Measurements from ENCODE around the gene SLC35E3. TPM values are rescaled to one million over a fixed set of nuclear protein-coding genes. Genes with fewer than 3 reads are reported as not detected.

Gene SLC35E3
- polyA plus RNA-seq, 2 of the 4 experiments (the other 2 are of a cell fraction) = 5.1 to 22.1 TPM

GRCh38 chr12:68792952-68793351 lies 47.0 kb downstream of the SLC35E3 start:
- ATAC-seq = peak; percentile 93 to 98
- 57% methylated on average over 2 of the region's 2 CpGs for WGBS (ENCODE audit: missing lambda C conversion rate)
- Histone ChIP-seq H3K4me2 (no peak overlapping the region), H3K4me3 (no peak overlapping the region), H3K9me3 (no peaks in the 10 kb centered on the region), H3K4me1 (peaks cover 13% of the 10 kb centered on the region), H3K27ac (no peak overlapping the region)
- CTCF ChIA-PET = no interaction called here
- POLR2A ChIA-PET = interaction anchor here (1.0 kb wide), 1 partner anchor 16 kb away, joined by 3 read pairs; no protein-coding TSS in a partner anchor
- DNase-seq (ENCODE audit: low read depth in 1 of 2, low spot score in 1 of 2) = peak; percentile 70 to 81
- FAIRE-seq = no peak
- no peak for TF ChIP-seq USF2 (IDR thresholded peaks at IDR 0.05)
- 0 out of 5 replicates have a peak, but pooled peaks of 1 of the 2 experiments have one; percentile 12 for TF ChIP-seq RAD21 (conservative IDR thresholded peaks at IDR 0.05 in 1 of 2, IDR thresholded peaks at IDR 0.05 in 1 of 2)

- ChIA-PET POLR2A (interaction anchor here (1.0 kb wide), 1 partner anchor 16 kb away, joined by 3 read pairs; no protein-coding TSS in a partner anchor), CTCF (interaction anchor here (4.1 kb wide), 1 partner anchor 15 kb away, joined by 19 read pairs; the partner anchor contains the start of gene MDM2)
- WGBS (ENCODE audit: missing lambda C conversion rate) = 88% methylated on average over 4 of the region's 4 CpGs
- no peak for TF ChIP-seq RCOR1 (IDR thresholded peaks at IDR 0.05; ENCODE audit: low read depth, low read length)
- TF ChIP-seq KDM1A (IDR thresholded peaks at IDR 0.05; ENCODE audit: low read depth) = no peak
- TF ChIP-seq NFE2L2 (conservative IDR thresholded peaks at IDR 0.05; ENCODE audit: low read length) = no peak
- no peak for TF ChIP-seq RNF2 (IDR thresholded peaks at IDR 0.05; ENCODE audit: borderline replicate concordance, low read depth)
- no peak for TF ChIP-seq RAD21 (conservative IDR thresholded peaks at IDR 0.05 in 1 of 2, IDR thresholded peaks at IDR 0.05 in 1 of 2)
- TF ChIP-seq ZSCAN20 (CRISPR knock-in tag; IDR thresholded peaks at IDR 0.05) = no peak
- no peak for TF ChIP-seq PHF8 (IDR thresholded peaks at IDR 0.05; ENCODE audit: borderline replicate concordance, low read depth)
- TF ChIP-seq CEBPB (IDR thresholded peaks at IDR 0.05) = no peak
- no peak for TF ChIP-seq BCL3 (IDR thresholded peaks at IDR 0.05)
- no peak for TF ChIP-seq HOXB13 (CRISPR knock-in tag; IDR thresholded peaks at IDR 0.05; ENCODE audit: low read depth)
- DNase-seq (ENCODE audit: low read depth in 1 of 2, low spot score in 1 of 2) (no peak), ATAC-seq (no peak; a peak in 2 of 6 replicates), FAIRE-seq (no peak)
- H3K4me3 ChIP-seq = no peak overlapping the region
- H3K27ac ChIP-seq = no peak overlapping the region
- H3K4me1 ChIP-seq = peaks cover 8% of the 10 kb centered on the region; the same call in 2 of the 3 replicates
- no peak overlapping the region for H3K4me2 ChIP-seq
- no peaks in the 10 kb centered on the region for H3K9me3 ChIP-seq
These were observed 47.5 kb downstream of the SLC35E3 start for GRCh38 chr12:68793436-68793835.

- H3K27ac ChIP-seq = no peak overlapping the region
- WGBS (ENCODE audit: missing lambda C conversion rate) = 87% methylated on average over 4 of the region's 4 CpGs
- CTCF ChIA-PET = interaction anchor here (4.1 kb wide), 1 partner anchor 14 kb away, joined by 19 read pairs; the partner anchor contains the start of gene MDM2
- ATAC-seq (no peak), DNase-seq (ENCODE audit: low read depth in 1 of 2, low spot score in 1 of 2) (no peak), FAIRE-seq (no peak)
- H3K4me2 ChIP-seq = no peak overlapping the region
- H3K9me3 ChIP-seq = no peaks in the 10 kb centered on the region
- POLR2A ChIA-PET = interaction anchor here (0.8 kb wide), 1 partner anchor 48 kb away, joined by 3 read pairs; the partner anchor contains the start of gene SLC35E3
- 0 out of 3 replicates have a peak, but pooled peaks cover 2% of the 10 kb centered on the region for H3K4me1 ChIP-seq
- H3K4me3 ChIP-seq = no peak overlapping the region
- no peak for TF ChIP-seq KDM1A (IDR thresholded peaks at IDR 0.05; ENCODE audit: low read depth)
- TF ChIP-seq ATOH8 (CRISPR knock-in tag; IDR thresholded peaks at IDR 0.05; ENCODE audit: low read depth) = no peak
- no peak for TF ChIP-seq MAX (IDR thresholded peaks at IDR 0.05)
- TF ChIP-seq RNF2 (IDR thresholded peaks at IDR 0.05; ENCODE audit: borderline replicate concordance, low read depth) = no peak
- no peak for TF ChIP-seq NPAS2 (CRISPR knock-in tag; IDR thresholded peaks at IDR 0.05; ENCODE audit: borderline replicate concordance)
- no peak for TF ChIP-seq RARB (CRISPR knock-in tag; IDR thresholded peaks at IDR 0.05)
- no peak for TF ChIP-seq ZFP36 (IDR thresholded peaks at IDR 0.05; ENCODE audit: borderline replicate concordance, partially characterized antibody)
- TF ChIP-seq SMC3 (IDR thresholded peaks at IDR 0.05) = no peak
- no peak for TF ChIP-seq NFE2L2 (conservative IDR thresholded peaks at IDR 0.05; ENCODE audit: low read length)
- no peak for TF ChIP-seq JUN (IDR thresholded peaks at IDR 0.05)
- TF ChIP-seq HMGXB4 (CRISPR knock-in tag; IDR thresholded peaks at IDR 0.05; ENCODE audit: borderline replicate concordance) = no peak
- TF ChIP-seq TP53 (CRISPR knock-in tag; IDR thresholded peaks at IDR 0.05) = no peak
- no peak for TF ChIP-seq POLR2A (IDR thresholded peaks at IDR 0.05; ENCODE audit: low read length)
- no peak for TF ChIP-seq HOXB5 (CRISPR knock-in tag; IDR thresholded peaks at IDR 0.05)
- TF ChIP-seq KDM5A (IDR thresholded peaks at IDR 0.05) = no peak
These were observed 48.1 kb downstream of the SLC35E3 start for GRCh38 chr12:68793975-68794652.

All from A549 (cell line).